Colonic mucosa (tissue), 4 donors: ENCODE results near the gene CRTC1. TPM values are rescaled to one million over a fixed set of nuclear protein-coding genes. Genes with fewer than 3 reads are reported as not detected.

Experiments used
- DNase-seq: peaks from one replicate; pipeline ENCODE4 v3.0.0-alpha.2; 2020
- H3K27ac ChIP-seq: fragments of 200-600 bp; one replicate; pipeline ENCODE4 v1.8.0; 2021
- H3K27me3 ChIP-seq: fragments of 200-600 bp; one replicate; pipeline ENCODE4 v1.8.0; 2021
- H3K36me3 ChIP-seq: fragments of 200-600 bp; one replicate; pipeline ENCODE4 v1.8.0; 2021
- H3K4me1 ChIP-seq: fragments of 200-600 bp; one replicate; pipeline ENCODE4 v1.8.0; 2021; ENCODE audit warnings: mild to moderate bottlenecking
- H3K4me3 ChIP-seq: fragments of 200-600 bp; one replicate; pipeline ENCODE4 v1.8.0; 2021
- H3K9ac ChIP-seq, 2 donors: one replicate each; pipeline ENCODE4 v1.7.0; 2013; ENCODE audit warnings: control low read depth in 2 of 2, low read depth in 2 of 2, low read length in 2 of 2
- H3K9me3 ChIP-seq: fragments of 200-600 bp; one replicate; pipeline ENCODE4 v1.8.0; 2021
- CTCF ChIP-seq: fragments of 200-600 bp; IDR thresholded peaks from one replicate; pipeline ENCODE4 v1.8.0; 2022; ENCODE audit warnings: antibody characterized with exemption, mild to moderate bottlenecking
- intact Hi-C: fragments of 100-400 bp; cut with DNase I; formaldehyde crosslinking; loops from one replicate; pipeline ENCODE4 v1.14.1; 2022
- total RNA-seq, 2 donors: library from RNA; stranded (reverse); fragmentation: NEBNext Ultra II Directional in 1 of 2; extraction: Animal tissue kit (Norgen Biotek cat#: 25700) in 1 of 2; gene quantifications; one replicate each; pipeline ENCODE4 v1.2.1, GENCODE V29; 2021
- donor health status: healthy.
- donor health status: DM: no; HTN: no; CAD: no.
- donor health status: DM: no; HTN: no; CAD: no.

Gene CRTC1
- total RNA-seq, 2 donors from 2014 or later: 7.6 to 10.3 TPM

GRCh38 chr19:18668252-18668631 is 15.2 kb upstream of the CRTC1 start:
- DNase-seq: no peak
- Histone ChIP-seq H3K36me3 (no peaks in the 10 kb centered on the region), H3K4me3 (no peak overlapping the region), H3K27me3 (no peaks in the 10 kb centered on the region), H3K9me3 (no peaks in the 10 kb centered on the region), H3K4me1 (no peaks in the 10 kb centered on the region), H3K27ac (no peak overlapping the region), H3K9ac (no peak overlapping the region)
- no peak for TF ChIP-seq CTCF
- intact Hi-C loops: loop anchor here (10.0 kb wide), 1 partner anchor 203 kb away; no protein-coding TSS in a partner anchor

GRCh38 chr19:18668744-18669523 is 14.5 kb upstream of the CRTC1 start:
- DNase-seq: no peak
- Histone ChIP-seq H3K36me3 (no peaks in the 10 kb centered on the region), H3K9me3 (no peaks in the 10 kb centered on the region), H3K27ac (no peak overlapping the region), H3K4me1 (no peaks in the 10 kb centered on the region), H3K4me3 (no peak overlapping the region), H3K9ac (no peak overlapping the region), H3K27me3 (no peaks in the 10 kb centered on the region)
- TF ChIP-seq CTCF: no peak
- intact Hi-C loops: loop anchor here (10.0 kb wide), 1 partner anchor 204 kb away; no protein-coding TSS in a partner anchor

- intact Hi-C loops: loop anchor here (10.0 kb wide), 1 partner anchor 205 kb away; no protein-coding TSS in a partner anchor
Measured at GRCh38 chr19:18669524-18669817, 14.0 kb upstream of the CRTC1 start.

GRCh38 chr19:18669883-18670282 is 13.6 kb upstream of the CRTC1 start:
- TF ChIP-seq CTCF: no peak
- Histone ChIP-seq H3K4me1 (no peaks in the 10 kb centered on the region), H3K4me3 (no peak overlapping the region), H3K27ac (no peak overlapping the region), H3K9ac (no peak overlapping the region), H3K36me3 (no peaks in the 10 kb centered on the region), H3K27me3 (no peaks in the 10 kb centered on the region), H3K9me3 (no peaks in the 10 kb centered on the region)
- DNase-seq: no peak
- intact Hi-C loops: loop anchor here (10.0 kb wide), 1 partner anchor 205 kb away; no protein-coding TSS in a partner anchor

More at GRCh38 chr19:18669524-18669817, 14.0 kb upstream of the CRTC1 start:
- Histone ChIP-seq H3K4me1 (no peaks in the 10 kb centered on the region), H3K36me3 (no peaks in the 10 kb centered on the region), H3K9ac (no peak overlapping the region), H3K4me3 (no peak overlapping the region), H3K27me3 (no peaks in the 10 kb centered on the region), H3K9me3 (no peaks in the 10 kb centered on the region), H3K27ac (no peak overlapping the region)
- TF ChIP-seq CTCF: no peak
- no peak for DNase-seq

- H3K27ac ChIP-seq: no peak overlapping the region
- intact Hi-C loops: no loop called here
Measured at GRCh38 chr19:18670312-18670711, 13.2 kb upstream of the CRTC1 start.

More at GRCh38 chr19:18670312-18670711, 13.2 kb upstream of the CRTC1 start:
- Histone ChIP-seq H3K27me3 (no peaks in the 10 kb centered on the region), H3K4me1 (no peaks in the 10 kb centered on the region), H3K9ac (no peak overlapping the region), H3K36me3 (no peaks in the 10 kb centered on the region), H3K4me3 (no peak overlapping the region), H3K9me3 (no peaks in the 10 kb centered on the region)
- no peak for DNase-seq
- no peak for TF ChIP-seq CTCF
